HepG2 (cell line): ENCODE data around the gene SEC24A. TPM values are rescaled to one million over a fixed set of nuclear protein-coding genes. Genes with fewer than 3 reads are reported as not detected.

ENCODE experiments used
- ARID5B ChIP-seq: IDR thresholded peaks from 2 replicates; pipeline ENCODE4 v1.4.0; 2020; ENCODE audit warnings: mild to moderate bottlenecking, missing genetic modification reagents
- ATF1 ChIP-seq: IDR thresholded peaks from 2 replicates; pipeline ENCODE4 v1.6.1; 2016; ENCODE audit warnings: mild to moderate bottlenecking, control low read depth
- DR1 ChIP-seq: sonication (generic); formaldehyde crosslinking; IDR thresholded peaks from 2 replicates; pipeline ENCODE4 v1.8.0; 2021; ENCODE audit warnings: mild to moderate bottlenecking, missing genetic modification reagents, inconsistent platforms
- ETV5 ChIP-seq: IDR thresholded peaks from 2 replicates; pipeline ENCODE4 v1.6.1; 2018; ENCODE audit warnings: missing biosample characterization, missing genetic modification reagents, inconsistent platforms, borderline replicate concordance
- FOXJ3 ChIP-seq: sonication (generic); formaldehyde crosslinking; IDR thresholded peaks from 2 replicates; pipeline ENCODE4 v1.4.0; 2020; ENCODE audit warnings: missing genetic modification reagents, mild to moderate bottlenecking, borderline replicate concordance
- GABPA ChIP-seq, 2 experiments: IDR thresholded peaks; 2 replicates each; pipeline ENCODE4 v1.6.1; 2011 to 2016; ENCODE audit warnings: low read depth in 2 of 2, low read length in 1 of 2, missing biosample characterization in 1 of 2, missing genetic modification characterization in 1 of 2
- GABPB1 ChIP-seq: IDR thresholded peaks from 2 replicates; pipeline ENCODE4 v1.6.1; 2016; ENCODE audit warnings: mild to moderate bottlenecking, missing genetic modification reagents, moderate library complexity, missing compliant biosample characterization
- JUN ChIP-seq: sonication (generic); formaldehyde crosslinking; IDR thresholded peaks from 2 replicates; pipeline ENCODE4 v1.4.0; 2020; ENCODE audit warnings: mild to moderate bottlenecking, missing genetic modification reagents
- JUND ChIP-seq: sonication (generic); formaldehyde crosslinking; IDR thresholded peaks from 2 replicates; pipeline ENCODE4 v1.8.0; 2022; ENCODE audit warnings: mild to moderate bottlenecking, missing genetic modification reagents
- KDM4B ChIP-seq: sonication (generic); formaldehyde crosslinking; IDR thresholded peaks from 2 replicates; pipeline ENCODE4 v1.4.0; 2020; ENCODE audit warnings: missing genetic modification reagents
- NCOA1 ChIP-seq: sonication (generic); formaldehyde crosslinking; IDR thresholded peaks from 2 replicates; pipeline ENCODE4 v1.9.0; 2021; ENCODE audit warnings: missing genetic modification reagents
- NCOA2 ChIP-seq: sonication (generic); formaldehyde crosslinking; IDR thresholded peaks from 2 replicates; pipeline ENCODE4 v1.8.0; 2022; ENCODE audit warnings: inconsistent platforms
- NRL ChIP-seq: sonication (generic); formaldehyde crosslinking; IDR thresholded peaks from 2 replicates; pipeline ENCODE4 v1.5.0; 2020; ENCODE audit warnings: missing genetic modification reagents, mild to moderate bottlenecking, moderate library complexity, borderline replicate concordance
- SMAD9 ChIP-seq: sonication (generic); formaldehyde crosslinking; IDR thresholded peaks from 2 replicates; pipeline ENCODE4 v1.5.1; 2020; ENCODE audit warnings: mild to moderate bottlenecking, missing genetic modification reagents
- TBP ChIP-seq: sonication (generic); formaldehyde crosslinking; IDR thresholded peaks from 2 replicates; pipeline ENCODE4 v1.5.0; 2020; ENCODE audit warnings: missing genetic modification reagents
- ZNF232 ChIP-seq: sonication (generic); formaldehyde crosslinking; IDR thresholded peaks from 2 replicates; pipeline ENCODE4 v1.4.0; 2020; ENCODE audit warnings: missing genetic modification reagents, borderline replicate concordance
- ZNF460 ChIP-seq: sonication (generic); formaldehyde crosslinking; IDR thresholded peaks from 2 replicates; pipeline ENCODE4 v1.5.1; 2020; ENCODE audit warnings: missing genetic modification reagents, mild to moderate bottlenecking, borderline replicate concordance
- ZNF766 ChIP-seq: sonication (generic); formaldehyde crosslinking; IDR thresholded peaks from 2 replicates; pipeline ENCODE4 v1.5.0; 2020; ENCODE audit warnings: missing genetic modification reagents, borderline replicate concordance
- ZNF768 ChIP-seq: sonication (generic); formaldehyde crosslinking; IDR thresholded peaks from 2 replicates; pipeline ENCODE4 v1.4.0; 2020; ENCODE audit warnings: missing genetic modification reagents
- ZNF792 ChIP-seq: IDR thresholded peaks from 2 replicates; pipeline ENCODE4 v1.6.1; 2016
- polyA plus RNA-seq, 8 experiments: library from polyadenylated mRNA; depleted of rRNA in 3 of 8; stranded (reverse) in 7 of 8; unstranded in 1 of 8; fragments of >200 nt; fragmentation: Illumina TruSeq in 4 of 8; extraction: Trizol in 4 of 8; gene quantifications; 2 replicates each; pipeline versions ENCODE4 v1.2.1 to v1.2.3, GENCODE V29; 2011 to 2016; ENCODE audit warnings: low read depth in 4 of 8, missing spikeins in 1 of 8, mixed read lengths in 1 of 8; ENCODE audit not compliant: insufficient read depth in 1 of 8
- total RNA-seq, 5 experiments: library from RNA; depleted of rRNA; stranded (reverse); fragments of >200 nt; fragmentation: Illumina TruSeq; extraction: Trizol; gene quantifications; 2 replicates each; pipeline ENCODE4 v1.2.3, GENCODE V29; 2016; ENCODE audit warnings: low read depth in 1 of 5
- TF ChIP-seq, protein P1 (sequence below), 2 experiments: sonication (generic) in 1 of 2; formaldehyde crosslinking in 1 of 2; IDR thresholded peaks; 2 replicates each; pipeline versions ENCODE4 v1.5.1 to v1.6.1; 2011 to 2020; ENCODE audit warnings: borderline replicate concordance in 1 of 2, low read depth in 1 of 2, low read length in 1 of 2, mild to moderate bottlenecking in 1 of 2, missing genetic modification reagents in 1 of 2, moderate library complexity in 1 of 2

The SEC24A gene
- total and polyA plus RNA-seq, 2 of the 13 experiments (the other 11 are each of a cell fraction or from before 2014, with no cell fraction given): 30.5 to 56.8 TPM

DNA sequence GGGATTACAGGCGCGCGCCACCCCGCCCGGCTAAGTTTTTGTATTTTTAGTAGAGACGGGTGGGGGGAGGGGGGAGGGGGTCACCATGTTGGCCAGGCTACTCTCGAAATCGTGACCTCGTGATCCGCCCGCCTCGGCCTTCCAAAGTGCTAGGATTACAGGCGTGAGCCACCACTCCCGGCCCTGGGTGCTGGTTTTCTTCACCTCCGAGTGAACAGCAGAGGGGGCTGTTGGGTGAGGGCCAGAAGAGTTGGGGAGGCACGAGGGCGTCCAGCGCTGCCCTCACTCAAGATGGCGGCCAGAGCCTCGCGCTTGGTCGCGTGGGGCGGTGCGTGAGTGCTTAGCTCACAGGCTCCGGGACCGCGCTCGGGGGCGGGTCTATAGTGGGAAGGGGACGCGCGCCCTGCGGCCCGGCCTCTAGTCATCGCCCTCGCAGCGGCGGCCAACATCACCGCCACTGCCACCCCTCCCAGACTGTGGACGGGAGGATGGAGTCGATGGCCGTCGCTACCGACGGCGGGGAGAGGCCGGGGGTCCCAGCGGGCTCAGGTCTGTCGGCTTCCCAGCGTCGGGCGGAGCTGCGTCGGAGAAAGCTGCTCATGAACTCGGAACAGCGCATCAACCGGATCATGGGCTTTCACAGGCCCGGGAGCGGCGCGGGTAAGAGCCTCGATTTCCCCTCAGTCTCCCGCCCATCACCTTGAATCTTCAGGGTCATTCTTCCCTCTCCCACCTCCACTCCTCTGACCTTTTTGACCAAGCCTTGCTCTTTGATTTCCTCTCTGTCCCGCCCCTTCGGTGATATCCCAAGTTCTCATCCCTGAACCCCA lies 89.8 kb downstream of the SEC24A start, which contains the start of gene CAMLG (continued):
- TF ChIP-seq GABPA (IDR thresholded peaks at IDR 0.05; ENCODE audit: low read depth, low read length) (peak; percentile 46; the same call in 1 of the 2 replicates), GABPA (CRISPR knock-in tag; IDR thresholded peaks at IDR 0.05; ENCODE audit: low read depth) (peak; percentile 85), SMAD9 (CRISPR knock-in tag) (no peak), ETV5 (CRISPR knock-in tag) (peak; percentile 61), ATF1 (CRISPR knock-in tag) (peak; percentile 92), ZNF792 (CRISPR knock-in tag) (peak; percentile 92), ZNF766 (peak; percentile 50; the same call in 1 of the 2 replicates), JUN (CRISPR knock-in tag) (peak; percentile 38; the same call in 1 of the 2 replicates), NRL (CRISPR knock-in tag) (peak; percentile 84; the same call in 1 of the 2 replicates), NCOA1 (CRISPR knock-in tag) (no peak; the same call in 1 of the 2 replicates), ZNF768 (CRISPR knock-in tag) (peak; percentile 74), KDM4B (CRISPR knock-in tag) (peak; percentile 61; the same call in 1 of the 2 replicates), ZNF232 (CRISPR knock-in tag) (peak; percentile 92; the same call in 1 of the 2 replicates), FOXJ3 (CRISPR knock-in tag) (peak; percentile 53; the same call in 1 of the 2 replicates), ZNF460 (peak; percentile 85; the same call in 1 of the 2 replicates), ARID5B (peak; percentile 79), NCOA2 (CRISPR knock-in tag) (peak; percentile 64), JUND (CRISPR knock-in tag) (0 out of 2 replicates have a peak, but pooled peaks have one; percentile 25), DR1 (peak; percentile 85; the same call in 1 of the 2 replicates), GABPB1 (CRISPR knock-in tag) (peak; percentile 95), TBP (CRISPR knock-in tag) (no peak)
- TF ChIP-seq, protein P1, sequence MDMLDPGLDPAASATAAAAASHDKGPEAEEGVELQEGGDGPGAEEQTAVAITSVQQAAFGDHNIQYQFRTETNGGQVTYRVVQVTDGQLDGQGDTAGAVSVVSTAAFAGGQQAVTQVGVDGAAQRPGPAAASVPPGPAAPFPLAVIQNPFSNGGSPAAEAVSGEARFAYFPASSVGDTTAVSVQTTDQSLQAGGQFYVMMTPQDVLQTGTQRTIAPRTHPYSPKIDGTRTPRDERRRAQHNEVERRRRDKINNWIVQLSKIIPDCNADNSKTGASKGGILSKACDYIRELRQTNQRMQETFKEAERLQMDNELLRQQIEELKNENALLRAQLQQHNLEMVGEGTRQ (IDR thresholded peaks at IDR 0.05; ENCODE audit: low read depth, low read length): peak; percentile 63
- TF ChIP-seq, protein P1 (CRISPR knock-in tag; IDR thresholded peaks at IDR 0.05; ENCODE audit: borderline replicate concordance): peak; percentile 88
